Measurements from ENCODE around the gene CABP2.

The CABP2 gene

GRCh38 chr11:67510023-67510345, 13.3 kb downstream of the CABP2 start:
- TF ChIP-seq CTCF (IDR thresholded peaks at IDR 0.05): no peak

GRCh38 chr11:67508486-67509121, 14.6 kb downstream of the CABP2 start:
- no peak for TF ChIP-seq CTCF (IDR thresholded peaks at IDR 0.05)

GRCh38 chr11:67507864-67508485, 15.3 kb downstream of the CABP2 start, which contains the start of gene CDK2AP2:
CDK2AP2 (minus strand) TSS chr11:67508162; CDS start chr11:67508082, 80 bp downstream.
- no peak for TF ChIP-seq CTCF (IDR thresholded peaks at IDR 0.05)

GRCh38 chr11:67507242-67507863, 15.9 kb downstream of the CABP2 start:
- no peak for TF ChIP-seq CTCF (IDR thresholded peaks at IDR 0.05)

- TF ChIP-seq CTCF (IDR thresholded peaks at IDR 0.05): peak; percentile 43
These were observed 16.7 kb downstream of the CABP2 start for GRCh38 chr11:67506426-67507051.

GRCh38 chr11:67505605-67506396, 17.4 kb downstream of the CABP2 start:
- peak; percentile 99 for TF ChIP-seq CTCF (IDR thresholded peaks at IDR 0.05)

- TF ChIP-seq CTCF (IDR thresholded peaks at IDR 0.05): no peak
These were observed 18.2 kb downstream of the CABP2 start, which contains the start of gene PITPNM1 for GRCh38 chr11:67504950-67505581. PITPNM1 (minus strand) TSS chr11:67505363; CDS start chr11:67504180, 1,183 bp downstream.

All from LNCAP (cell line).